GM18526 (cell line): ENCODE measurements around the gene NIT2.

Experiments used
- POLR2A ChIP-seq: IDR thresholded peaks from 3 replicates; pipeline ENCODE4 v1.6.1; 2011; ENCODE audit not compliant: insufficient read length; ENCODE audit errors: extremely low read depth

Gene NIT2

GRCh38 chr3:100333051-100333450, 1.5 kb upstream of the NIT2 start:
- no peak for TF ChIP-seq POLR2A

- no peak for TF ChIP-seq POLR2A
These were observed 528 bp upstream of the NIT2 start for GRCh38 chr3:100333970-100334487.

- TF ChIP-seq POLR2A: no peak
These were observed 877 bp downstream of the NIT2 start for GRCh38 chr3:100335434-100335833.

GRCh38 chr3:100338911-100339310, 4.4 kb downstream of the NIT2 start:
- no peak for TF ChIP-seq POLR2A

GRCh38 chr3:100339786-100340185, 5.2 kb downstream of the NIT2 start:
- TF ChIP-seq POLR2A: no peak

DNA sequence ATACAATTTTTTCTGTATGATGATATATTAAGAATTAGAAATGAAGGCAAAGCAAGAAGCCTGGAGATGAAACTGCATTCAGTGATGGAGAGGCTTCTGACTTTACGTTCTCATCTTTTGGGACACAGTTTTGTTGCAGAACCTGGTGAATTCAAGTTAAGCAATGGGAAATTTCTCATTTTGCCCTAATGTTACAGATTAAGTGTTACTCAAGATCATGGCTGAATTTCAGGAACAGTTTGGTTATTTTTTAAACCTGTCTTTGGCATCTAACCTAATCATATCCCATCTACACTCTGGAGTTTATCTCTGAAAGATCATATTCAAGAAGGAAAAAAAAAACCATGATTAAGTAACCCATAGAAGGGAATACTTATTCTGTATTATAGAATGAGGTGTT, 6.0 kb downstream of the NIT2 start:
- no peak for TF ChIP-seq POLR2A

DNA sequence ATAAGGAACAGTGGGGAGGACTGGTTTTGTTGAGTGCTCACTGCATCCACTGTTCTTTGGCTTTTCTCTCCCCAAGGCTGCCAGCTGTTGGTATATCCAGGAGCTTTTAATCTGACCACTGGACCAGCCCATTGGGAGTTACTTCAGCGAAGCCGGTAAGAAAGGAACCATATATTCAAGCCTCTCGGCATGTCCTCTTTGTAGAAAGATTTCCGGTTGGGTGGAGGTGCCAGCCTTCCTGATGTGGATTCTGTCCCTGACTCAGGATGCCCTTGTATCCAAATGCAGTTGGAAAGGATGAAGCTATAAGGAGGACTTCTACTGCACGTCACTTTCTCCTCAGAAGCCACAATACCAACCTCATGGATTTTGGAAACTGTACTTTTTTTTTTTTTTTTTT, 14.2 kb downstream of the NIT2 start:
- no peak for TF ChIP-seq POLR2A

GRCh38 chr3:100352296-100353231, 18.0 kb downstream of the NIT2 start:
- no peak for TF ChIP-seq POLR2A

- TF ChIP-seq POLR2A: no peak
These were observed 20.3 kb downstream of the NIT2 start for GRCh38 chr3:100354850-100355249.

DNA sequence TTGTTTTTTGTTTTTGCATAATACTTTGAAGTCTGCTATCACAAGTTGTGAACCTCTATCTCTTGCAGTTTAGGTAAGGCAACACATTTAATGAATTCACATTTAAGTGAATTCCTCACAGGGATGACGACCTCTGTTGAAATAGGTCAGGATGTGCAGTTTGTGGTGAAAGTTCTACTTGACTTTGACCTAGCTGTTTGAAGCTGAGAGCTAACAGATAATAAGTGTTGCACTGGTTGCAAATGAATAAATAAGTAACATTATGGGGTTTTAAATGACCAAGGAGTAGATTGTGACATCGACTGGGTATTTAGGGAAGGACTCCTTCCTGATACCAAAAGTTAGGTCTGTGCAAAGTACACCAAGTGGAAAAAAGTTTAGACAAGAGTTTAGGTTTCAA, 23.9 kb downstream of the NIT2 start:
- no peak for TF ChIP-seq POLR2A

DNA sequence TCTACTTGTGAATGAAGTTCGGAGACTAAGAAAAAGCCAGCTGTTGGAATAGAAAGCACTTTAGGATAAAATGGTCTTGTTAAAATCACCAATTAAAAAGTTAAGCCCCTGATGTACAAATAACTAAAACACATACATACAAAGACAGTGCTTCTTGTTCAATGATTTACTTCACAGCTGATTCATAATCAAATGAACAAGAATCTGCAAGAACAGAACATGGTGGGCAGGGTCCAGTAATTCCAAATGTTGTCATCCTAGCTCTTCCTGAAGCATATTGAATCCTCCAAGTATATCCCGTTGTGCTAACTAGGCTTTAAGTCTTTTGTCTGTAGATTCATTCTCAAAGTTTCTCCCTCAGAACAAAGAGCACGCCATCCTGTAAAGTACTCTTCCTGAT, 24.5 kb downstream of the NIT2 start:
- no peak for TF ChIP-seq POLR2A

DNA sequence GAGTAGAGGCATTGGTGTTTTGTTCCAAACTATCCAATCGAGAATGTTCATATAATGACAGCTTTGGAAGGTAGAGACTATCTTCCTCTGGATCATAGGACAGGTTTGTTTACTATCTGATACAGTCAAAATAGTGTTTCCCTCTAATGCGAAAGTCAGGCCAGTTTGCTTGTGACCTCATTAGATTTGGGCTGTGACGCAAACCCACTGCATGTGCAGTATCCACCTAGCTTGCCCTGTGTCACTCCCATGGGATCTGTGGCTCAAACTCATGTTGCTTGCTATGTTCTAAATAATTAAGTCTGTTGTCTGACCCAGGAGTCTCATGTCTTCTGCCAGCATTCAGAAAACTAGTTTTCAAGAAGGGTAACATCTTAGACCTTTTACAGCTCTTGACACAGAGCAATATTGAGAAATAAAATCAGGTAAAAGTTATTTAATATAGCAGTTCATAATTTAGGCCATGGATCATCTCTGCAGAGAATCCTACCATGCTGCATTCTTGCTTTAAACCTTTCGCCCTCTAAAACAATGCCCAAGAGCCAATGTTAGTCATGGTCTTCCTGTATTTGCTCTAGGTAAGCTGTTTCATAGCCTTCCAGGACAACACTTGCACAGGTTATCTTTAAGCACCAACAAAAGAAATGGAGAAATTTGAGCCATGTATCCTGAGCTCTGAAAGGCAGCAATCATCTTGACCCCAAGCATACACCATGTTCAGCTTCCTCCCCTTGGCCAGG, 26.4 kb downstream of the NIT2 start:
- TF ChIP-seq POLR2A: no peak

GRCh38 chr3:100361897-100362296, 27.3 kb downstream of the NIT2 start:
- TF ChIP-seq POLR2A: no peak

- TF ChIP-seq POLR2A: no peak
These were observed 29.9 kb downstream of the NIT2 start for GRCh38 chr3:100364421-100364820.

GRCh38 chr3:100366424-100366823, 31.9 kb downstream of the NIT2 start:
- no peak for TF ChIP-seq POLR2A

DNA sequence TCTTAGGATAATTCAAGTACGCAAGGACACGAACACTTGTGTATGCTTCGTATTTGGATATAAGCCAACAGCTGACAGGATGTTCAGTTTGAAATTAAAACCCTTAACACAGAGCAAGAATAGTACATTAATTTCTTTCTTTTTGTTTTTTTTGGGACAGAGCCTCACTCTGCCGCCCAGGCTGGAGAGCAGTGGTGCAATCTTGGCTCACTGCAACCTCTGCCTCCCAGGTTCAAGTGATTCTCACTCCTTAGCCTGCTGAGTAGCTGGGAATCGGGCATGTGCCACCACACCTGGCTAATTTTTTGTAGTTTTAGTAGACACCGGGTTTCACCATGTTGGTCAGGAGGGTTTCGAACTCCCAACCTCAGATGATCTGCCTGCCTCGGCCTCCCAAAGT, 33.9 kb downstream of the NIT2 start:
- TF ChIP-seq POLR2A: no peak

GRCh38 chr3:100370756-100371155, 36.2 kb downstream of the NIT2 start:
- no peak for TF ChIP-seq POLR2A

- TF ChIP-seq POLR2A: no peak
These were observed 40.0 kb downstream of the NIT2 start for GRCh38 chr3:100374521-100374920.
